GM12878 (cell line): Measurements from ENCODE around the gene TP53RK. TPM values are rescaled to one million over a fixed set of nuclear protein-coding genes. Genes with fewer than 3 reads are reported as not detected.

Experiments used
- ATAC-seq: fragments of 200-7000 bp; cut with Tn5 transposase; 3 replicates; pipeline ENCODE4 v1.9.1; 2020; ENCODE audit warnings: mild to moderate bottlenecking, moderate library complexity
- BruUV-seq: library from RNA; stranded (reverse); fragments of 400-500 nt; replicated peaks from 2 replicates; lab custom pipeline; 2021; lab: Mats Ljungman, UMichigan
- CTCF ChIA-PET: fragments of 300-600 bp; sonication (Branson Sonifier 250); formaldehyde crosslinking; extraction: SDS; loops from one replicate; lab custom pipeline; 2021; ENCODE audit warnings: inconsistent platforms; lab: Yijun Ruan, JAX
- POLR2A ChIA-PET: fragments of 350-600 bp; formaldehyde crosslinking; extraction: SDS; loops from one replicate; lab custom pipeline; 2021; ENCODE audit warnings: inconsistent platforms; lab: Charles Lee
- RAD21 ChIA-PET: fragments of 300-600 bp; sonication (Branson Sonifier 250); formaldehyde crosslinking; loops from one replicate; lab custom pipeline; 2023; ENCODE audit warnings: antibody characterized with exemption; ENCODE audit not compliant: unreplicated experiment; lab: Charles Lee
- SMC1A ChIA-PET: fragments of 300-600 bp; sonication (Branson Sonifier 250); formaldehyde crosslinking; loops from one replicate; lab custom pipeline; 2023; ENCODE audit not compliant: unreplicated experiment, uncharacterized antibody; lab: Charles Lee
- DNase-seq: peaks from one replicate; pipeline ENCODE4 v3.0.0-alpha.2; 2011; ENCODE audit warnings: low read depth, low spot score
- FAIRE-seq: peaks from 3 replicates; lab custom pipeline; 2011; peaks lifted over from hg19 to GRCh38; lab: Jason Lieb, UNC
- H2AFZ ChIP-seq: 2 replicates; pipeline ENCODE4 v1.6.0; 2011; ENCODE audit warnings: low read depth, low read length, control low read depth; ENCODE audit not compliant: control insufficient read depth
- H3K27ac ChIP-seq: 2 replicates; pipeline ENCODE4 v1.5.1; 2011; ENCODE audit warnings: control low read depth; ENCODE audit not compliant: control insufficient read depth, insufficient read depth
- H3K27me3 ChIP-seq, 2 experiments: replicated peaks in 1 of 2; 2 replicates each; pipeline versions ENCODE4 v1.6.0 to v1.6.1; 2011; ENCODE audit warnings: low read length in 1 of 2; ENCODE audit not compliant: control insufficient read depth in 2 of 2, insufficient read depth in 2 of 2
- H3K36me3 ChIP-seq, 2 experiments: 2 replicates each; pipeline ENCODE4 v1.5.1; 2011; ENCODE audit warnings: low read length in 1 of 2; ENCODE audit not compliant: control insufficient read depth in 2 of 2, insufficient read depth in 2 of 2
- H3K4me1 ChIP-seq: 2 replicates; pipeline ENCODE4 v1.6.1; 2011; ENCODE audit warnings: mild to moderate bottlenecking, low read length, moderate library complexity, mixed read lengths; ENCODE audit not compliant: control insufficient read depth, insufficient read depth
- H3K4me2 ChIP-seq: 2 replicates; pipeline ENCODE4 v1.6.0; 2011; ENCODE audit warnings: control low read depth; ENCODE audit not compliant: control insufficient read depth, insufficient read depth
- H3K4me3 ChIP-seq: fragments of 200-600 bp; sonication (generic); 2 replicates; pipeline ENCODE4 v1.5.1; 2016
- H3K79me2 ChIP-seq: 2 replicates; pipeline ENCODE4 v1.6.0; 2011; ENCODE audit warnings: low read length; ENCODE audit not compliant: control insufficient read depth, insufficient read depth
- H3K9ac ChIP-seq: 2 replicates; pipeline ENCODE4 v1.8.0; 2011; ENCODE audit warnings: low read length, control low read depth, mixed read lengths; ENCODE audit not compliant: control insufficient read depth, insufficient read depth
- H3K9me3 ChIP-seq: replicated peaks from 3 replicates; pipeline ENCODE4 v1.5.1; 2011; ENCODE audit warnings: mild to moderate bottlenecking, low read length; ENCODE audit not compliant: control insufficient read depth, insufficient read depth
- H4K20me1 ChIP-seq: 2 replicates; pipeline ENCODE4 v1.6.0; 2011; ENCODE audit not compliant: control insufficient read depth, insufficient read depth
- ASH2L ChIP-seq: fragments of 300-600, 200-600 bp; sonication (generic); IDR thresholded peaks from 2 replicates; pipeline ENCODE4 v1.6.1; 2017; ENCODE audit warnings: low read depth, mild to moderate bottlenecking, borderline replicate concordance
- CHD4 ChIP-seq: fragments of 200-600 bp; sonication (generic); IDR thresholded peaks from 2 replicates; pipeline ENCODE4 v1.6.1; 2016; ENCODE audit warnings: mild to moderate bottlenecking
- ELK1 ChIP-seq: IDR thresholded peaks from 2 replicates; pipeline ENCODE4 v1.6.1; 2012; ENCODE audit warnings: low read depth, low read length, improper control_type of control experiment
- ETV6 ChIP-seq, 2 experiments: fragments of 450-650 bp in 1 of 2; IDR thresholded peaks in 1 of 2; conservative IDR thresholded peaks in 1 of 2; 2 replicates each; pipeline ENCODE4 v1.6.1; 2014; ENCODE audit warnings: antibody characterized with exemption in 1 of 2, borderline replicate concordance in 1 of 2, low read depth in 1 of 2, mild to moderate bottlenecking in 1 of 2, moderate library complexity in 1 of 2
- FOXK2 ChIP-seq: fragments of 450-650 bp; IDR thresholded peaks from 2 replicates; pipeline ENCODE4 v1.6.1; 2017; ENCODE audit warnings: mild to moderate bottlenecking, moderate library complexity
- MYC ChIP-seq: IDR thresholded peaks from 2 replicates; pipeline ENCODE4 v1.6.1; 2011; ENCODE audit warnings: mild to moderate bottlenecking, low read length, moderate library complexity, inconsistent platforms; ENCODE audit not compliant: insufficient read depth, insufficient replicate concordance, insufficient read length, severe bottlenecking
- NFXL1 ChIP-seq: fragments of 450-650 bp; IDR thresholded peaks from 2 replicates; pipeline ENCODE4 v1.6.1; 2017; ENCODE audit warnings: antibody characterized with exemption, mild to moderate bottlenecking, borderline replicate concordance
- NR2C1 ChIP-seq: fragments of 450-650 bp; IDR thresholded peaks from 2 replicates; pipeline ENCODE4 v1.6.1; 2017; ENCODE audit warnings: antibody characterized with exemption, mild to moderate bottlenecking, moderate library complexity
- POLR2AphosphoS2 ChIP-seq: IDR thresholded peaks from 2 replicates; pipeline ENCODE4 v1.6.1; 2011; ENCODE audit warnings: low read depth, mild to moderate bottlenecking, low read length, improper control_type of control experiment, moderate library complexity
- USF2 ChIP-seq: IDR thresholded peaks from 2 replicates; pipeline ENCODE4 v1.6.1; 2011; ENCODE audit warnings: low read depth, low read length, improper control_type of control experiment, borderline replicate concordance
- WGBS: methylation state at CpG from one replicate; pipeline ENCODE4 v1.1.6; 2016; ENCODE audit warnings: low lambda C conversion rate; ENCODE audit not compliant: insufficient replicate concordance, insufficient coverage; ENCODE audit errors: missing lambda C conversion rate; 5-methylcytosine and 5-hydroxymethylcytosine counted together
- in situ Hi-C: fragments of 300-500 bp; cut with MboI; formaldehyde crosslinking; loops from 9 replicates; pipeline ENCODE4 v1.14.3; 2018; ENCODE audit warnings: mixed read lengths
- intact Hi-C: fragments of 100-400 bp; cut with micrococcal nuclease; formaldehyde crosslinking; loops from one replicate; pipeline ENCODE4 v1.14.2; 2022; ENCODE audit not compliant: unreplicated experiment
- polyA plus RNA-seq, 11 experiments: library from polyadenylated mRNA; depleted of rRNA in 4 of 11; unstranded in 6 of 11; stranded (reverse) in 5 of 11; fragments of >200 nt; fragmentation: Nextera tagmentation in 4 of 11; fragmentation: Illumina TruSeq in 1 of 11; extraction: Ambion mirVana in 4 of 11; extraction: Trizol in 1 of 11; gene quantifications; 1 replicate in 1 of 11; 2 replicates in 10 of 11; pipeline versions ENCODE4 v1.2.1 to v1.2.3, GENCODE V29; 2011 to 2016; ENCODE audit warnings: inconsistent platforms in 2 of 11, missing spikeins in 2 of 11, low read depth in 1 of 11
- total RNA-seq, 4 experiments: library from RNA; depleted of rRNA in 3 of 4; stranded (reverse); fragments of >200 nt in 3 of 4; fragmentation: Illumina TruSeq in 1 of 4; extraction: Trizol in 1 of 4; gene quantifications; 2 replicates each; pipeline versions ENCODE4 v1.2.1 to v1.2.3, GENCODE V29; 2013 to 2021

Gene TP53RK
- total and polyA plus RNA-seq, 10 of the 15 experiments (the other 5 are each of a cell fraction or from before 2014, with no cell fraction given): 3.8 to 23.1 (median 16.1) TPM

GRCh38 chr20:46691196-46691595 lies 2.0 kb upstream of the TP53RK start:
- ChIA-PET CTCF (no interaction called here), RAD21 (no interaction called here), POLR2A (no interaction called here), SMC1A (no interaction called here)
- Histone ChIP-seq H3K9me3 (no peaks in the 10 kb centered on the region; the same call in 1 of the 3 replicates), H4K20me1 (no peaks in the 10 kb centered on the region), H3K9ac (no peak overlapping the region), H2AFZ (no peak overlapping the region), H3K4me3 (no peak overlapping the region), H3K36me3 (0 out of 4 replicates have a peak, but pooled peaks cover 0 to 8% of the 10 kb centered on the region in 2 experiments), H3K79me2 (peaks cover 31% of the 10 kb centered on the region), H3K27me3 (no peaks in the 10 kb centered on the region), H3K4me1 (no peaks in the 10 kb centered on the region), H3K27ac (no peak overlapping the region), H3K4me2 (no peak overlapping the region)
- TF ChIP-seq USF2 (no peak), NFXL1 (no peak), POLR2AphosphoS2 (no peak), ETV6 (conservative IDR thresholded peaks at IDR 0.05 in 1 of 2, IDR thresholded peaks at IDR 0.05 in 1 of 2; ENCODE audit: borderline replicate concordance in 1 of 2, low read depth in 1 of 2) (no peak), FOXK2 (no peak), CHD4 (no peak), NR2C1 (no peak), ASH2L (no peak), ELK1 (no peak), MYC (no peak)
- WGBS: 25% methylated on average over 4 of the region's 4 CpGs
- ATAC-seq (no peak), FAIRE-seq (no peak), DNase-seq (no peak)
- BruUV-seq: no TSS peak
- intact Hi-C loops (no loop called here), in situ Hi-C loops (no loop called here)
